CD1c-positive myeloid dendritic cell (primary cell): ENCODE results near the gene ASGR1.

Source experiments
- DNase-seq: peaks from one replicate; pipeline ENCODE4 v3.0.0-alpha.2; 2016; ENCODE audit errors: extremely low spot score

ASGR1 gene

DNA sequence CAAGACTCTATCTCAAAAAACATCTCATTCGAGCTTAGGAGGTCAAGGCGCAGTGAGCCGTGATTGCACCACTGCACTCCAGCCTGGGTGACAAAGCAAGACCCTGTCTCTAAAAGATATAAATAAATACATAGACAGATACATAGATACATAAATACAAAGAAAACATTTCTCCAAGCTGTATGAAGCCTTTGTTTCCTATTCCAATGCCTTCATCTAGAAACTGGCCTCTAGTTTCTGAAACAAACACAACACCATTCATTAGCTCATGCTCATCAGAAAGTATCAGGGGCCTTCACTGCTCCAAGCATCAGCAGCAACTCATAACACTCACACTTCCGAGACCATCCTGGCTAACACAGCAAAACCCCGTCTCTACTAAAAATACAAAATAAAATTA lies 54.2 kb downstream of the ASGR1 start:
- no peak for DNase-seq

DNA sequence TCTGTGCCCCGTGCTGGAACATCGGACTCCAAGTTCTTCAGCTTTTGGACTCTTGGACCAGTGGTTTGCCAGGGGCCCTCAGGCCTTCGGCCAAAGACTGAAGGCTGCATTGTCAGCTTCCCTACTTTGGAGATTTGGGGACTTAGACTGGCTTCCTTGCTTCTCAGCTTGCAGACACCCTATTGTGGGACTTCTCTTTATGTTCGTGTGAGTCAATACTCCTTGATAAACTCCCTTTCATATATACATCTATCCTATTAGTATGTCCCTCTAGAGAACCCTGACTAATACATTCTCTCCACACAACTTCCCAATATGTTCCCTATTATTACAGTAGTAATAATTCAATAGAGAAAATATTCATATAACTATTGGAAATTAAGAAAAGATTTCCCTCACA lies 55.3 kb downstream of the ASGR1 start:
- DNase-seq = peak; percentile 29
